HG03175 (cell line): Measurements from ENCODE around the gene MSI2.
A peak's percentile ranks its signal among the peaks of the same experiment; 100 is the strongest.

Experiments used
- ATAC-seq: cut with Tn5 transposase; IDR thresholded peaks from one replicate; pipeline ENCODE4 v1.9.1; 2021; ENCODE audit warnings: mild to moderate bottlenecking, moderate library complexity; ENCODE audit not compliant: unreplicated experiment

MSI2 gene

DNA sequence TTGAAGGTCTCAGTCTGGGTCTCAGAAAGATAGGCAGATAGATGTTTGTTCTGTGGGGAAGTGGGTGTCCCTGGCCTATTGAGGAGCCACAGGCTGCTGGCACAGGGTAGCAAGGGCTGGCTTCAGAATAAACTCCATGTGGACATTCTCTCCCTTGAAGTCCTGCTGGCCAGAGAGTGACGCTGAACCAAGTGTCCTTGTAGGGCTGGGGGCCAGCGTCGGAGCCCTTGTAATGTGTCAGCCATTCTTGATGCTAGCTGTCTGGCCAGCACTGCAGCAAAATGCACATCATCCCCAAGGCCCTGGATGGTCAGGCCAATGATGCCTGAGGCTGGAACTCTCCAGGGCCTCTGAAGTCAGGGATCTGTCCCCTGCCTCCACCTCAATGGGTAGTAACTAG lies 385.4 kb downstream of the MSI2 start:
- no peak for ATAC-seq

DNA sequence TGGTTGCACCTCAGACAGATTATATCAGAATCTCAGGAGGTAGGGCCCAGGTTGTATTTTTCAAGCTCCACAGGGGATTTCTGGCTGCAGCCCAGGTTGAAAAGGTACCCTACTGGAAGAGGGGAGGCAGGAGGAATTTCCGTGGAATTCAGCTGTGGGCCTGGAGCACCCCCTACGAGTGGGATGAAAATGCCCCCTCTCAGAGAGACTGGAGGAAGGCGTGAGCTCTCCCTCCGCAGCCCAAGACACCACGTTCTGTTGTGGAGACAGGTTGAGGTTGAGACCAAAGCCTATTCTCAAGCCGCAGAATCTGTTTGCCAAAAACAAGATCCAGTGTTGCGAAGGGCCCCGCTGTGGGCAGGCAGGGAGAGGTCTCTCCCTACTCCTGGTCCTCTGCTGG lies 386.7 kb downstream of the MSI2 start:
- no peak for ATAC-seq

DNA sequence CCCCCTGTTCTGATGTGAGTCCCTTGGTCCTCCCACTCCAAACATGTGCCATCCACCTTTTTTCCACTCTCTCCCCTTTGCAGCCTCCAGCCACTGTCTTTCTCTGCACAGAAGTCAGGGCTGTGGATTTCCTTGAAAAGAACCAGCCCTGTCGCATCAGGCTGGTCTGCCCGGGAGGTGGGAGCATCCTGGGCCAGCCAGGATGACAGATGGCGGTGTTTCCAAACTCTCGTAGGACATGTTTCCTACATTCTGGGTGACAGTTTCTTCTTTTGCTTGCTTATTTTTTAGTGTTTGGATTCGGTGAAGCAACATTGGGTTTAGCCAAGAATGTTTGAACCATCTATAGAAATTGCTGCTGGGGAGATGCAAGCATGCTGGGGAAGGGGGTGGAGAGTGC lies 388.0 kb downstream of the MSI2 start:
- no peak for ATAC-seq

DNA sequence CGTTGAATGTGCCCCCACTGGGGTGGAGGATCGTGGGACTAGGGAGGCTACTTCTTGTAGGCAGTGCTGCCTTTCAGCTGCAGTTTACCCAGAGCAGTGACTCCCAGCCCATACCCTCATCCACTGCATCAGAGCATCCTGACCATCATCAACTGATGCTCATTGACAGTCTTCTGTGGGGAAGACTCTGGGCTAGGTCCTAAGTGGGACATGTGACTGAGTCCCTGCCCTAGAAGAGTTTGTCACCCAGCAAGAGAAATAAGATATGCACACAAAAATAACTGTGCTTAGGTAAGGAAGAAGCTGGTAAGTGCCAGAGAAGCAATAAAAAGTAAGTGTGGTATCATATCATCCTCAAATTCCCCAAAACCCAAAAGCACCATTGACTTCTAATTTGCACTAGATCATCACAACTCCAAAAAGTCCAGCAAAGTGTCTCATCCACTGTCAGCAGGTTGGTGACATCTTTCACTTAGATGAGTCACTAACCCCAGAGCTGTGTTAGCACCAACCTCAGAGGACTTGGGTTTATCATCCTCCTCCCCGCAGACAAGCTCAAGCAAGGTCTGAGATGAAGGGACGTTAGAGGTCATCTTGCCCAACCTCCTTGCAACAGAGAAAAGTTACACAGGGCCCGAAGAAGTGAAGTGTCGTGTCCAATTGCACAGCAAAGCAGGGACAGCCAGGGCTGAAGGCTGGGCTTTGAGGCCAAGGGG lies 389.8 kb downstream of the MSI2 start:
- ATAC-seq, result no peak

- no peak for ATAC-seq
Measured at GRCh38 chr17:57648720-57649119, 392.4 kb downstream of the MSI2 start.

DNA sequence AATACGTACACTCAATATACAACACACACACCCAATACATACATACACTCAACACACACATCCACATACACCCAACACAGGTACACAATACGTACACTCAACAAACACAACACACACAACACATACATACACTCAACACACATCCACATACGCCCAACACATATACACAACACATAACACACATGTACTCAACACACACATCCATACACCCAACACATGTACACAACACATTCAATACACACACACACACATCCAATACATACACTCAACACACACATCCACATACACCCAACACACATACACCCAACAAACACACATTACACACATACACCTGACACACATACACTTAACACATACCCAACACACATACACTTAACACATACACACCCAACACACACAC lies 392.9 kb downstream of the MSI2 start:
- no peak for ATAC-seq

DNA sequence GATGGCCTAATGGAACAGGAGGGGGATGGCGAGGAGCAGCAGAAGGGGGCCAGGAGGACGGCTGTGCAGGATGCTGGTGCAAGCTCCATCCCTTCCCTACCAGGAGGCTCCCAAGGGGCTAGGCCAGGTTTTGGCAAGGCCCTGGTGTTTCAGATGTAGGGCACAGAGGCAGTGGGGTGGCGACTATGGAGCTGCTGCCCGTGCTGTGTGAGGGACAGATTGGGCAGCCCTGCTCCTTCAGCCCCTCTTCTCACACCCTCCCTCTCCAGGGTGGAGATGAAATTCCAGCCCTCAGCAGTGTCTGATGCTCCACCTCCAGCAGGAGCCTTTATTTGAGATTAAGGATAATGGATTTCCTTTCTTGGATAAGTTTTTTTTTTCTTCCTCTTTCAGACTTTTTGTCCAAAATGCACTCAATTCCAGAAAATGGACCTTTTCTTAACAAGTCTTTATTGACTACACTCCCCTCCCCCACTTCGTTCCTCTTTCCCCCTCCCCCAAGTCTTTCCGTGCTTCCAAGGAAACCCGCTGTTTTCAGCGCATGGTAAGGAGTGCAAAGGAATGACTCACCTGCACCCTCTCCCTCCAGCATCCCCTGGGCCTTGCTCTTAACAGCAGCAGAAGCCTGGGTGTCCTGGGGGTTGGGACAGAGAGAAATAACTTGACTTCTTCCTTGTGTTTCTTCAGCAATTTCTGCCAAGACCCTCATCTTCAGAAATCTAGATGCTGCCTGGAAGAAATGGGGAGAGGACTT lies 393.6 kb downstream of the MSI2 start:
- no peak for ATAC-seq

- ATAC-seq, result no peak
Measured at GRCh38 chr17:57650548-57650947, 394.2 kb downstream of the MSI2 start.

- ATAC-seq, result no peak
Measured at GRCh38 chr17:57651451-57651850, 395.1 kb downstream of the MSI2 start.

GRCh38 chr17:57651996-57652395 lies 395.7 kb downstream of the MSI2 start:
- no peak for ATAC-seq

- ATAC-seq, result no peak
Measured at GRCh38 chr17:57652811-57653210, 396.5 kb downstream of the MSI2 start.

DNA sequence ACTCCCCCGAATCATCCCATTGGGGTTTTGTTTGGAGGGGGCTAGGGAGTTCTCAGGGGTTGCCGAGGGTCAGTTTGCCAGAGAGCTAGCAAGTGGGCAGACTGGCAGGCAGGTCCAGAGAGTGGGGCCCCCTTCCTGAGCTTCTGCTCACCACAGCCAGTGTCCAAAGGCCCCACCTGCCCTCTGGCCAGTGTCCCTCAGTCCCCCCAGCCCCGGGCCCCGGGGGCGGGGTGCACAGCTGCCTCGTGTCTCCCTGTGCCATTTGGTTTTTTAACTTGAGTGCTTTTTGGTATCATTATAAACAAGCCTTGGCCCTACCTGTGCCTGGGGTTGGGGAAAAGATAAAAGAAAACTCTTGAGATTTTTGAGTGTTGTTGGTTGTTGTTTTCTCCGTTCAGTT lies 397.0 kb downstream of the MSI2 start:
- ATAC-seq, result no peak

DNA sequence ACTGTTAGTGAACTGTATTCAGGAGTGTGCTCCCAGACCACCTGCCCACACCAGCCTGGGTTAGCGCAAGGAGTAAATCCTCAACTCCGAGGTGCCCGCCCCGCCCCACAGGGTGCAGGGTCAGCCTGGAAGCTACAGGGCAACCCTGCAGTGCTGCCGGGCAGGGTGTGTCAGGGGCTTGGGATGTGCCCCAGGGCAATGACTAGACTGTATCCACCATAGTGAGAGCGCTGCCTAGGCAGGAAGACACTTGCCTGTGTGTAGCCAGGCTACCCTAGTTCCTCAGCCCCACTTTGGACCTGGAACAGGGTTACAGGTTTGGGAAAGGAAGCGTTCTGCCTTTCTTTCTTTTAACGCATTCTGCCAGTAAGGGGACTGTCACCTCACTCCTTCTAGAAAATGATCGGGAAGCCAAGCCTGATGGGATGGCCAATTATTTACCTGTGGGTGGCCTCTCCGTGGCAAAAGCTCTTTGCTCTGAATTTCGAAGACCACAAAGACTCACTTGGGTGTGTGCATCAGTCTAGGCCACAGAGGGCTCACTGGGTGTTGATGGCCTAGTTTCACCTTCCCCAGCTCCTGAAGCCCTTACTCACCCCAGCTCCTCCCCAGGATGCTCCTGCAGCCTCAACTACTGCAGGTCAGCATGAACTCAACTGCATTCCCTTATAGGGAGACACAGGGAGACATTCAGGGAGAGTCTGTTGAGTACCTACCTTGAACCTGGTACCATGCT lies 397.9 kb downstream of the MSI2 start:
- no peak for ATAC-seq

- ATAC-seq, result no peak
Measured at GRCh38 chr17:57655553-57655952, 399.2 kb downstream of the MSI2 start.

GRCh38 chr17:57657211-57657610 lies 400.9 kb downstream of the MSI2 start:
- no peak for ATAC-seq

DNA sequence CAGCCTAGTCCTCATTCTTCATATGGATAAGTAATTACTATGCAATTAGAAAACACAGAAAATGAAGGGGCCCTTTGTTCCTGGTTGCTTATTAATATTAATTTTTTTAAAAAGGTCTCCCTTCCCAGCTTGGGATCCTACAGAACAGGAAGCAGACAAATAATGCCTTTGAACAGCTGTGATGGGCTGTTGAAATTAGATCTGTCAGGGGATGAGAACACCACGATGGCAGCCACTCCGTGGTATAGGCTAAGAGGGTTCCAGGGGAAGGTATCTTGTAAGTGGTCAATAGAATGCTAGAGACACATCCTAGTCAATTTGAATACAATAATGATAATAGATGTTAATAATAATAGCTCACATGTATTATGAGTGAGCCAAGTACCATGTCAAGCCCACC lies 405.7 kb downstream of the MSI2 start:
- no peak for ATAC-seq

DNA sequence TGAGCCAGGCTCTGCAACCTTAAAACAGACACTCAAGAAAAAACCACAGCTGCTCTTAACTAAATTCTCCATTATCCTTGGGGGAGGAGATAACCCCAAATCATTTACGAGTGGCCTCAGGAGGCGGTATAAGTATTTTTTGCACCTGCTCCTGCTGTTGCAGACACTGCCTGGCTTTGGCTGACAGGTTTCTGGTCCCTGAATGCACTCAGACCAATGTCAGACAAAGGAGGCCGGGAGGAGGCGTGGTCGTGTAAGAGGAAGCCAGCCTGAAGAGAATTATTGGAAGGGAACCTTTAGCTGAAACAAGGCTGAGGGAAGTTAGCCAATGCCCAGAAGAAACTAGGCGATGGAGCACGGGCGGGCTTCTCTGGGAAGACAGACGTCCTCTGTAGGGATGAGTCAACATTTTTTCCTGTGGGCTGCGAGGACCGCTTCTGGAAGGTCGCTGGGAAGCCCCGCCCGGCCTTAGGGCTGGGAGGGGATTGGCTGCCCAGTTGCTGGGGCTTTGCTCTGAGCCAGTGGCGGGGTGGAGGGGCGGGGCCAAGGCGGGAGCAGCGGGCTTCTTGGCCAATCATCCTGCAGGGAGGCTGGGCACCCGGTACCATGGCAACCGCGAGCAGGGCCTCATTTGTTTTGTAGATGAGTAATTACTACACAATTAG lies 406.5 kb downstream of the MSI2 start:
- ATAC-seq, result peak; percentile 79

- ATAC-seq, result no peak
Measured at GRCh38 chr17:57663326-57664070, 407.2 kb downstream of the MSI2 start.

- no peak for ATAC-seq
Measured at GRCh38 chr17:57665128-57665527, 408.8 kb downstream of the MSI2 start.

DNA sequence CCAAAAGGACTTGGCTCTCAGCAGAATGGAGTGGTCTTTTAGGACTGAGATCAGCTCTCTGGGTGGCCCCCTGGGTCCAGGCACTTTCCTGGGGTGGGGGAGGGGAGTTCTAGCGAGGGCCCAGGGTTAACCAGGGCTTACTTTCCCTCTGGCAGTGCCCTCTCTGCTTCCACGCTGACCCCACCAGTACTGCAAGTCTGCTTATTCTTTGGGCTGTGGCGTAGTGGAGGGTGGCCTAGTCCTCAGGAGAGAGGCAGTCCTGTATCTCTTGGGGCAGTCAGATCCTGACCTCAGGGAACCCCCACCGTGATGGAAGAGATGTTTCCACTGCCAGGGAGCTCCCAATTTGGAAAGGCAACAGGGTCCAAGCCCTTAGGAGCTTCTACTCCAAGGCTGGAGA lies 409.4 kb downstream of the MSI2 start:
- ATAC-seq, result no peak
